ENCODE measurements around the gene LRP8. TPM values are rescaled to one million over a fixed set of nuclear protein-coding genes. Genes with fewer than 3 reads are reported as not detected.

The LRP8 gene
- total RNA-seq, 3 donors from 2014 or later, result 1.6 to 14.7 (median 6.3) TPM

GRCh38 chr1:53295726-53296116, 32.1 kb downstream of the LRP8 start:
- no peak overlapping the region for H3K4me3 ChIP-seq
- no peaks in the 10 kb centered on the region for H3K9me3 ChIP-seq
- intact Hi-C loops (cut with DNase I; ENCODE audit: low total_unique reads), result no loop called here
- TF ChIP-seq POLR2A (IDR thresholded peaks at IDR 0.05), result no peak
- no peak for TF ChIP-seq CTCF (IDR thresholded peaks at IDR 0.05)
- TF ChIP-seq POLR2AphosphoS5 (IDR thresholded peaks at IDR 0.05), result no peak
- peak overlapping the region in 1 of 2 donors; percentile 57 for H3K27ac ChIP-seq
- DNase-seq (ENCODE audit: low spot score in 2 of 2), result no peak
- no peaks in the 10 kb centered on the region for H3K36me3 ChIP-seq
- H3K4me1 ChIP-seq, result no peaks in the 10 kb centered on the region
- no peaks in the 10 kb centered on the region for H3K27me3 ChIP-seq

GRCh38 chr1:53295295-53295694, 32.6 kb downstream of the LRP8 start:
- no peaks in the 10 kb centered on the region for H3K9me3 ChIP-seq

GRCh38 chr1:53294567-53294966, 33.3 kb downstream of the LRP8 start:
- H3K9me3 ChIP-seq, result no peaks in the 10 kb centered on the region
- TF ChIP-seq POLR2A (IDR thresholded peaks at IDR 0.05) (no peak), CTCF (IDR thresholded peaks at IDR 0.05) (no peak), POLR2AphosphoS5 (IDR thresholded peaks at IDR 0.05) (no peak)
- H3K4me3 ChIP-seq, result no peak overlapping the region
- H3K27me3 ChIP-seq, result no peaks in the 10 kb centered on the region
- DNase-seq (ENCODE audit: low spot score in 2 of 2), result no peak
- intact Hi-C loops (cut with DNase I; ENCODE audit: low total_unique reads), result no loop called here
- no peaks in the 10 kb centered on the region for H3K36me3 ChIP-seq
- H3K4me1 ChIP-seq, result no peaks in the 10 kb centered on the region
- H3K27ac ChIP-seq, result peak overlapping the region in 1 of 2 donors; percentile 52

More at GRCh38 chr1:53295295-53295694, 32.6 kb downstream of the LRP8 start:
- Histone ChIP-seq H3K27me3 (no peaks in the 10 kb centered on the region), H3K4me1 (no peaks in the 10 kb centered on the region), H3K27ac (peak overlapping the region in 1 of 2 donors; percentile 52), H3K36me3 (no peaks in the 10 kb centered on the region), H3K4me3 (no peak overlapping the region)
- intact Hi-C loops (cut with DNase I; ENCODE audit: low total_unique reads), result no loop called here
- DNase-seq (ENCODE audit: low spot score in 2 of 2), result no peak
- TF ChIP-seq POLR2AphosphoS5 (IDR thresholded peaks at IDR 0.05), result no peak
- no peak for TF ChIP-seq POLR2A (IDR thresholded peaks at IDR 0.05)
- TF ChIP-seq CTCF (IDR thresholded peaks at IDR 0.05), result no peak

- DNase-seq (ENCODE audit: low spot score in 2 of 2), result no peak
- TF ChIP-seq CTCF (IDR thresholded peaks at IDR 0.05) (no peak), POLR2AphosphoS5 (IDR thresholded peaks at IDR 0.05) (no peak), POLR2A (IDR thresholded peaks at IDR 0.05) (no peak)
- Histone ChIP-seq H3K27me3 (no peaks in the 10 kb centered on the region), H3K4me3 (no peak overlapping the region), H3K36me3 (no peaks in the 10 kb centered on the region), H3K9me3 (no peaks in the 10 kb centered on the region), H3K4me1 (no peaks in the 10 kb centered on the region), H3K27ac (peak overlapping the region in 1 of 2 donors; percentile 68)
- intact Hi-C loops (cut with DNase I; ENCODE audit: low total_unique reads), result no loop called here
Measured at GRCh38 chr1:53294061-53294460, 33.8 kb downstream of the LRP8 start.

GRCh38 chr1:53293123-53293522, 34.7 kb downstream of the LRP8 start:
- H3K4me3 ChIP-seq, result no peak overlapping the region
- no peaks in the 10 kb centered on the region for H3K27me3 ChIP-seq
- H3K4me1 ChIP-seq, result no peaks in the 10 kb centered on the region
- no peaks in the 10 kb centered on the region for H3K36me3 ChIP-seq
- intact Hi-C loops (cut with DNase I; ENCODE audit: low total_unique reads), result no loop called here
- TF ChIP-seq POLR2AphosphoS5 (IDR thresholded peaks at IDR 0.05) (no peak), POLR2A (IDR thresholded peaks at IDR 0.05) (no peak), CTCF (IDR thresholded peaks at IDR 0.05) (no peak)
- peak overlapping the region; percentile 42 to 68 for H3K27ac ChIP-seq
- DNase-seq (ENCODE audit: low spot score in 2 of 2), result no peak
- H3K9me3 ChIP-seq, result no peaks in the 10 kb centered on the region
